Activated naive CD4-positive, alpha-beta T cell treated with anti-CD3 and anti-CD28 coated beads, Interleukin-2, amount 50 U/mL, for 72 hours (primary cell): ENCODE measurements around the gene FOSB. TPM values are rescaled to one million over a fixed set of nuclear protein-coding genes. Genes with fewer than 3 reads are reported as not detected.

Experiments
- ATAC-seq, 2 donors: fragments of 150-1000 bp; cut with Tn5 transposase; 2 replicates each; pipeline ENCODE4 v1.10.0; 2021; ENCODE audit warnings: mild to moderate bottlenecking in 2 of 2, moderate library complexity in 2 of 2
- DNase-seq, 2 donors: peaks; one replicate each; pipeline ENCODE4 v3.0.0; 2021 to 2022; ENCODE audit warnings: low spot score in 2 of 2
- H3K27ac Mint-ChIP-seq, 2 donors: one replicate each; pipeline ENCODE4 v1.8.0; 2022; ENCODE audit warnings: mild to moderate bottlenecking in 2 of 2, mixed read lengths in 2 of 2
- H3K36me3 Mint-ChIP-seq, 2 donors: one replicate each; pipeline ENCODE4 v1.8.0; 2022; ENCODE audit warnings: mixed read lengths in 2 of 2
- H3K9me3 Mint-ChIP-seq, 2 donors: one replicate each; pipeline ENCODE4 v1.8.0; 2022; ENCODE audit warnings: mixed read lengths in 2 of 2
- total RNA-seq, 2 donors: library from RNA; stranded (reverse); gene quantifications; one replicate each; pipeline ENCODE4 v1.2.3, GENCODE V29; 2022

FOSB gene
- total RNA-seq, 2 donors from 2014 or later, result 19.9 to 37.6 TPM

- H3K27ac Mint-ChIP-seq, result no peak overlapping the region
- H3K9me3 Mint-ChIP-seq, result no peaks in the 10 kb centered on the region
- no peaks in the 10 kb centered on the region for H3K36me3 Mint-ChIP-seq
- no peak for ATAC-seq
- no peak for DNase-seq
These were observed 20.9 kb downstream of the FOSB start for GRCh38 chr19:45488708-45489107.

GRCh38 chr19:45489216-45489855 is 21.5 kb downstream of the FOSB start:
- Mint-ChIP-seq H3K36me3 (no peaks in the 10 kb centered on the region), H3K27ac (no peak overlapping the region)
- DNase-seq, result no peak

GRCh38 chr19:45492137-45492626 is 24.4 kb downstream of the FOSB start:
- Mint-ChIP-seq H3K27ac (no peak overlapping the region), H3K36me3 (no peaks in the 10 kb centered on the region), H3K9me3 (no peaks in the 10 kb centered on the region)
- ATAC-seq (no peak), DNase-seq (no peak)

More at GRCh38 chr19:45489216-45489855, 21.5 kb downstream of the FOSB start:
- no peaks in the 10 kb centered on the region for H3K9me3 Mint-ChIP-seq
- ATAC-seq, result no peak

GRCh38 chr19:45492627-45493470 is 25.1 kb downstream of the FOSB start:
- H3K9me3 Mint-ChIP-seq, result no peaks in the 10 kb centered on the region
- peak in 1 of 2 donors; percentile 21 for ATAC-seq
- H3K36me3 Mint-ChIP-seq, result no peaks in the 10 kb centered on the region
- DNase-seq, result no peak
- no peak overlapping the region for H3K27ac Mint-ChIP-seq

GRCh38 chr19:45494261-45494916 is 26.6 kb downstream of the FOSB start:
- no peak for DNase-seq
- Mint-ChIP-seq H3K27ac (no peak overlapping the region), H3K36me3 (no peaks in the 10 kb centered on the region), H3K9me3 (no peaks in the 10 kb centered on the region)
- no peak for ATAC-seq

GRCh38 chr19:45495178-45495577 is 27.4 kb downstream of the FOSB start:
- no peaks in the 10 kb centered on the region for H3K9me3 Mint-ChIP-seq
- H3K36me3 Mint-ChIP-seq, result no peaks in the 10 kb centered on the region
- H3K27ac Mint-ChIP-seq, result no peak overlapping the region
- no peak for DNase-seq
- ATAC-seq, result no peak

GRCh38 chr19:45496349-45496953 is 28.7 kb downstream of the FOSB start:
- peak in 1 of 2 donors; percentile 65 for DNase-seq
- no peaks in the 10 kb centered on the region for H3K9me3 Mint-ChIP-seq
- H3K36me3 Mint-ChIP-seq, result peaks cover 0 to 4% of the 10 kb centered on the region in 2 donors
- peak; percentile 1 to 28 for ATAC-seq
- no peak overlapping the region for H3K27ac Mint-ChIP-seq

GRCh38 chr19:45497791-45498190 is 30.0 kb downstream of the FOSB start:
- ATAC-seq, result no peak
- H3K9me3 Mint-ChIP-seq, result no peaks in the 10 kb centered on the region
- H3K27ac Mint-ChIP-seq, result no peak overlapping the region
- no peak for DNase-seq
- peaks cover 0 to 4% of the 10 kb centered on the region in 2 donors for H3K36me3 Mint-ChIP-seq

- no peak within 1 kb of the TSS for H3K27ac Mint-ChIP-seq
- DNase-seq (peak in 1 of 2 donors; percentile 66), ATAC-seq (peak; percentile 28 to 50)
- H3K36me3 Mint-ChIP-seq, result peaks cover 0 to 4% of the 10 kb centered on the region in 2 donors
- H3K9me3 Mint-ChIP-seq, result no peaks in the 10 kb centered on the region
These were observed 30.8 kb downstream of the FOSB start, which contains the start of gene PPM1N for GRCh38 chr19:45498411-45499195. PPM1N (plus strand) TSS chr19:45498443; CDS start chr19:45498473, 30 bp downstream.

- H3K9me3 Mint-ChIP-seq, result no peaks in the 10 kb centered on the region
- ATAC-seq (peak; percentile 47 to 65), DNase-seq (peak in 1 of 2 donors; percentile 79)
- H3K27ac Mint-ChIP-seq, result no peak overlapping the region
- peaks cover 0 to 4% of the 10 kb centered on the region in 2 donors for H3K36me3 Mint-ChIP-seq
These were observed 31.7 kb downstream of the FOSB start for GRCh38 chr19:45499196-45500180.

- ATAC-seq (no peak), DNase-seq (no peak)
- Mint-ChIP-seq H3K27ac (no peak overlapping the region), H3K36me3 (peaks cover 0 to 4% of the 10 kb centered on the region in 2 donors), H3K9me3 (no peaks in the 10 kb centered on the region)
These were observed 33.3 kb downstream of the FOSB start for GRCh38 chr19:45500918-45501729.

GRCh38 chr19:45501730-45502014 is 33.9 kb downstream of the FOSB start:
- Mint-ChIP-seq H3K27ac (no peak overlapping the region), H3K36me3 (peaks cover 0 to 4% of the 10 kb centered on the region in 2 donors), H3K9me3 (no peaks in the 10 kb centered on the region)
- ATAC-seq, result no peak
- no peak for DNase-seq

GRCh38 chr19:45502111-45502510 is 34.3 kb downstream of the FOSB start:
- Mint-ChIP-seq H3K36me3 (peaks cover 0 to 8% of the 10 kb centered on the region in 2 donors), H3K9me3 (no peaks in the 10 kb centered on the region), H3K27ac (no peak overlapping the region)
- ATAC-seq (no peak), DNase-seq (no peak)

- no peak for ATAC-seq
- no peak for DNase-seq
- Mint-ChIP-seq H3K9me3 (no peaks in the 10 kb centered on the region), H3K36me3 (peaks cover 3 to 11% of the 10 kb centered on the region in 2 donors), H3K27ac (peak overlapping the region in 1 of 2 donors; percentile 62)
These were observed 36.1 kb downstream of the FOSB start for GRCh38 chr19:45503909-45504308.
